Left hindlimb (tissue), 1 donor: ENCODE data around the gene ACTR1A.
"Not testable (repeated sequence)": the region's sequence is repeated elsewhere in the genome, so short reads cannot be mapped to it uniquely, and the experiment has no call there.

Source experiments
- DNase-seq: peaks from one replicate; pipeline ENCODE4 v3.0.0-alpha.2; 2018

ACTR1A gene

DNA sequence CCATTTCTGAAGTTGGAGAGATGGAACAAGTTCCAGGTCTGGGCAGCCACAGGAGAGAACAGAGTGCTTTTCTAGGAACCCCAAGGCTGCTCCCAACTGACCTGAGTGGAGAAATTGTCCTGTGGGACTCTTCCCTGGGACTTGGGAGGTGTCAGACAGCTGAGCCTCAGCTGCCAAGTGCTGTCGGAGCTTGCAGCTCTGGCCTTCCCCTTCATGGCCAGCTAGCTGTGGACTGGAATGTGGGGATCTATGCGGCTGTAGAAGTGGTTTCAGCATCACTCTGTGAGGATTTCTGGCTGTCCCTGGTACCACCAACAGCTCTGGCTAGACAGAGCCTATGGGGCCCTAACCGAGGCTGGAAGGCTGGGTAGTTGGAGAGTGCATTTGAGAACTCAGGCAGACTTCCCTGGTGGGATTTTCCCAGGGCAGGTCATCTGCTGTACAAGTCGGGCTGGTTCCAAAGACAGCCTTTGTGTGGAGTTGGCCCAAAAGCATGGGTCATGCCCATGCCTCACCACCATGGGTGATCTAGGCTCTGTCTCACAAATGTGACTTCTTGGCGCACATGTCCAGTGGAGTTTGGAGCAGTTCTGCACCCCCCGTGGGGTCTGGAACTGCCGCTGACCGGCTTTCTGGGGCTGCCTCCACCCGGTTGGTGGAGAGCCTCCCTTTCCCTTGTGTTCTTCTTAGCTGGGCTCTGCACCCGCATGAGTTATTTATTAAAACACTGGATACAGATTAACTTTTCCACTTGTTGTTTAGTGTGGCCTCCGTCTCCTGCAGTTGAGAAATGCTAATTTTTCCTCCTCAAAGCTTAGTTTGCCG, 12.2 kb upstream of the ACTR1A start:
- DNase-seq = no peak

DNA sequence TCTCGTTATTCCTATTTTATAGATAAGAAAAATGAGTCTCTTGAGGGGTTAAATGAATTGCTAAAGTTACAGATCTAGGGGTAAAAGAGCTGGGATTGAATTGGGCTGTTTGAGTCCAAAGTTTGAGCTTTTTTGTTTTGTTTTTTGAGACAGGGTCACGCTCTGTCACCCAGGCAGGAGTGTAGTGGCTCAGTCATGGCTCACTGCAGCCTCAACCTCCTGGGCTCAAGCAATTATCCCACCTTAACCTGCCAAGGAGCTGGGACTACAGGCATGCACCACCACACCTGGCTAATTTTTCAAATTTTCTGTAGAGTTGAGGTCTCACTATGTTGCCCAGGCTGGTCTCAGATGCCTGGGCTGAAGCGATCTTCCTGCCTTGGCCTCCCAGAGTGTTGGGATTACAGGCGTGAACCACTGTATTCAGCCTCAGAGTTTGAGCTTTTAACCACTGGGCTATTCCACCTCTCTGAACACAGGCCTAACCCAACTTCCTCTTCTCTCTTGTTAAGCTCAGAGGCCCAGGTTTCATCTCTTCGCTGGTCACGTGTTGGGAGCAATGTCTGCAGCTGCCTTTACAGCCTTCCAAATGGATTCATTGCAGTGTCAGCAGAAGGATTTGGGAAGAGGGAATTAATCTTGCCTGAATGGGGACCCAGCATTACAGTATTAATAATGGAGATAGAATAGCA, 9.2 kb upstream of the ACTR1A start:
- DNase-seq = no peak

DNA sequence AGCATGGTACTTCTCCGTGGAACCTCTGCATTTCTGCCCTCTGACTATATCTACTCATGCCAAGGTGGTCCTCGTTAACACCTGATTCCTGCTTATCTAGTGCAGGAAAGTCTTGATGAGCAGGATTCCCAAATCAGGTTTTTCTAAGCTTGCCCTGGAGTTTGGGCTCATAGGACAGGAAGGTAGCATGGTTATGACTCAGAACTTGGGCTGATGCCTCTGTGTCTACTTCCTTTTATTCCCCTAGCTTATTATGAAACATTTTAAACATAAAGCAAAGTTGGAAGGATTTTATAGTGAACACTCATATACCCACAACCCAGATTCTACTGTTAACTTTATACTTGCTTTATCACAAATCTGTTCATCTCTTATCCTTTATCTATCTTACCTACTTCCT, 6.9 kb upstream of the ACTR1A start:
- DNase-seq = no peak

DNA sequence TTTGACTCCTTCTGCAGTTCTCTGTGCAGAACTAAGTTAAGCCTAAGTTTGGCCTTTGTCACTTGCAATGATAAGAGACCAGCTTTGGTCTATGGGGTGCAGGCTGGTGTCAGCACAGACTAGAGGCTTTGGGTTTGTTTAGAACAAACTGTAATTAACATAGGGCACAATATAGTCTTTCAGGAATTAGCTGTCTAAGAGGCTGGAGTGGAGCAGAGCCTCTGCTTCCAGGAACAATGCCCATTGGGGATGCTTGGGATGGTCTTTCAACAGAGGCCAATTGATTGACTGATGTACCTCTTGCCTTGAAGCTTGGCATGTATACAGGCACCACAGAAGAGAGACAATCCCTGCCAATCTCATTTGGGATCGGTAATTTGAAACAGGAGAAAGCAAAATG, 6.0 kb upstream of the ACTR1A start:
- DNase-seq = no peak

DNA sequence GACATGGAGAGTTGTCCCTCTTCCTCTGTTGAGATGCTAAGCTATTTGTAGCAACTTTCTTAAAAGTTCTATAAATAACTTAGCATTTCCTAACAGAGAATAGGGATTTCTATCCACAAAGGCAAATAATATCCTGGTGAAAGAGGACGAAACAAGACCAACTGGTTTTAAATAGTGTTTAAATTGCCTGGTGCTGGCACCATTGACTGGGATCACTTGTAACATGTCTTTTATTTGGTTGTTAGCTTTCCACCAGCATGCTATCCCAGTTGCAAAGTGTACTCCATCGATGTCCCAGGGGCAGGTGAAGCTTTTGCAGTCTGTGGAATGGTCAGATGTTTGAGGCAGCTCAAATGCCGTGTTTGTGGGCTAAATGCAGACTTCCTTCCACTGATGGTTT, 5.0 kb upstream of the ACTR1A start:
- no peak for DNase-seq

DNA sequence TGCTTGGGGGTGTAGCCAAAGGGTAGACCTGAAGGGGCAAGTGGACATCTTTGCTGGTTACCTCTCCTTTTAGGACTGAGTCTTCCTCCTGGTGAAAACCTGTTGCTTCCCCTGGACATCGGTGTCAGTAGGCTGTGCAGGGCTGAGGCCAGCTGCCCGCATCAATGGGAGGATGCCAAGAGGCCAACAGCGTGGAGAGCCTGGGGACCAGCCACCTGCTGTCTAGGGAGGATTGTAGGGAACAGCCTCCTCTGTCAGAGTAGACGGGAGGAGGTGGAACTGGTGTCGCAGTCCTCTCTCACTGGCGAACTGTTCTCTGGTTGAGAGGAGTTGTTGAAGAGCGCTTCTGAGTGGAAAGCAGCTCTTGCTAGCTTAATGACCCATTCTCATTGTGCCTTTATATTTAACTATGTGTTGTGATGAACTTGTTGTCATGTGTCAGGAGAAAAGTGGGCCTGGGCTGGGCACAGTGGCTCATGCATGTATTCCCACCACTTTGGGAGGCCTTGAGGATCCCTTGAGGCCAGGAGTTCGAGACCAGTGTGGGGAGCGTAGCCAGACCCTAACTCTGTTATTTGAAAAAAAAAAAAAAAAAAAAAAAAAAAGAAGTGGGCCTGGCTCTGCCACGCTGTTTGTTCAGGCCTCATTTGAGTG, 3.1 kb upstream of the ACTR1A start:
- no peak for DNase-seq

DNA sequence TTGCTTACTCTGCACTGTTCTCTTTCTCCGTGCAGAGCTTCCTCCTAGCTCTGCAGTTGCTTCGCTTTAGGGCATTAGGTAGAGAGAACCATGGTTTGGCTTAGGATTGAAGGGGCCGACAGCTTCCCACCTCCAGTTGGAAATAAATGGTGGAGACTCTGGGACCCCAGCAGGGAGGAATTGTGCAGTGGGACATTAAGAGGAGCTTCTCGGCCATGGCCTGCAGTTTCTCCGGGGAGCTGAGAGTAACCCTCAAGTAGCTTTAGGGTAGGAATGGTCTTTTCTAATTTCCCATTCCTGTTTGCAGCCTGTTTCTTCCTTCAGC, 2.4 kb upstream of the ACTR1A start:
- no peak for DNase-seq

DNA sequence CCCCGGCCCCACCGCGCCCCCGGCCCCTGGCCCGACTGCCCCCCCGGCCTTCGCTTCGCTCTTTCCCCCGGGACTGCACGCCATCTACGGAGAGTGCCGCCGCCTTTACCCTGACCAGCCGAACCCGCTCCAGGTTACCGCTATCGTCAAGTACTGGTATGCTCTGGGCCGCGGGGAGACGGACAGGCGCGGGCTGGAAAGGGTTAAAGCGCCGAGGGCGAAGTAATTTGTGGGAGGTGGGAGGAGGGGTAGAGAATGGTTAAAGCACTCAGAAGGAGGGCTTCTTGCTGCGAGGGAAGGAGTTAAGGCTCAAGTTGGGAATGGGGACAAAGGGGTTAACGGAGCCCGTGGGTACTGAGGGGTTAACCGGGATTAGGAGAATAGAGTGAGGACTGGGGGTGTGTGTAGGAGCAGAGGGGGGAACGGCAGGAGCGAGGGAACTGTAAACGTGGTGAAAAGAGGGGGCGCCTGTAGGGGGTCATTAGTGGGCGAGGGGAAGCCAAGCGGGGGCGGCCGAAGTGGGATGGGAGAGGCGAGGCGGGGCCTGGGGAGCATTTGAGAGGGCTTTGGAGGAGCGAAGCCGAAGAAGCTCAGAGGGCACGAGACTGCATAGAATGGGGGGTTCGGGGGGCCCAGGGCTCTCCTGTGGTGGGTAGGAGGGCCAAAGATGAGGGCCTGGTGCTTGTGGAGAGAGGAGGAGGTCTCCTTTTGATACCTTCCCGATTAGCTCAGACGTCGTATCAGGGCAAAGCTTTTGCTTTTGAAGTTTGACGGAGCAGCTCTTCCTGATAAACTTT, 1.9 kb upstream of the ACTR1A start:
- DNase-seq = peak; percentile 70

DNA sequence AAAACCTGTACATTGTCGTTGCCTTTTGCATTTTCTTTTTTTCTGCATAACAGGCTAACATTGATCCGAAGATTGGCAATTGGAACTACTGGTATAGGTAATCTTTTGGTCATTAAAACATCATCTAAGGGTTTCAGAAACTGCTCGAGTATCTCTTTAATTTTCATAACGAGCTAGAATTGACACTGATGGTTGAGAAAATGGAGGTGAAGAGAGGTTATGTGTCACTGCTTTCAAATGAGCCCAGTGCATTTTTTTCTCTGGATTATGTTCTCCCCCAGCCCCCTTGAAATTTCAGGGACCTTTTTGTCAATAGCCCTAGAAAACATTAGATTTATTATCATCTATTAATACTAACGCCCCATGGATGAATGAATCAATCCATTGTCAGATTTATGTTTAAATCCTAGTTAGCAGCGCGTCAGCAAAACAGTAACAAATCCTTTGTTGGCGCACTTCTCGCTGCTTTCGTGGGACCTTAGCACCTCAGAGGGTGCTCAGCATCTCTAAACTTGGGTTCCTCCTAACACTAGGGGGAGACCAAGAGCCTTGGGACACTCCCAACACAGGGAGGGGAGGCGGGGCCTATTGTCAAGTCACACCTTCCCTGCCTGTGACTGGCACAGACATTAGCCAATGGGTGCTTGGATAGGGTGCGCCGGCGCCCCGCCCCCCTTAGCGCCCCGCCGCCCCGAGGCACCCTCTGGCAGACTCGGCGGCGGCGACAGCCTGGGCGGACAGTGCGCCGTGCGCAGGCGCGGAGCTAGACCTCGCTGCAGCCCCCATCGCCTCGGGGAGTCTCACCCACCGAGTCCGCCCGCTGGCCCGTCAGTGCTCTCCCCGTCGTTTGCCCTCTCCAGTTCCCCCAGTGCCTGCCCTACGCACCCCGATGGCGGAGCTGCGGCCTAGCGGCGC, 1.0 kb upstream of the ACTR1A start, which contains the start of gene SUFU:
Gene SUFU, plus strand, starts transcription at position 709 of the 915 bp plus-strand sequence. Its CDS starts 181 bp downstream, at position 890.
- DNase-seq = peak; percentile 98

DNA sequence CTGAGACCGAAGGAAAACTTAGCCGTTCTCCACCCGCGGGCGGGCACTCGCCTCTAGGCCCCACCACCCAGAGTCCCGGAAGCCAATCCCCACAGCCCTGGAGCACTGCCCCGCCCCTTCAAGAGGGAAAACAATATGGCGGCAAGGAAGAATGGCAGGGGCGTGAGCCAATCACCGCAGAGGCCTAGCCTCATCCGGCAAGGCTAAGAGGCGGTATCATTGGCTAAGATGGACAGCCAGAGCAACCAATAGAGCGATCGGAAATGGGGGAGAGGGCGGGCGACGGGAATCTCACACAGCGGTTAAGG, 529 bp downstream of the ACTR1A start:
- DNase-seq = peak; percentile 100

DNA sequence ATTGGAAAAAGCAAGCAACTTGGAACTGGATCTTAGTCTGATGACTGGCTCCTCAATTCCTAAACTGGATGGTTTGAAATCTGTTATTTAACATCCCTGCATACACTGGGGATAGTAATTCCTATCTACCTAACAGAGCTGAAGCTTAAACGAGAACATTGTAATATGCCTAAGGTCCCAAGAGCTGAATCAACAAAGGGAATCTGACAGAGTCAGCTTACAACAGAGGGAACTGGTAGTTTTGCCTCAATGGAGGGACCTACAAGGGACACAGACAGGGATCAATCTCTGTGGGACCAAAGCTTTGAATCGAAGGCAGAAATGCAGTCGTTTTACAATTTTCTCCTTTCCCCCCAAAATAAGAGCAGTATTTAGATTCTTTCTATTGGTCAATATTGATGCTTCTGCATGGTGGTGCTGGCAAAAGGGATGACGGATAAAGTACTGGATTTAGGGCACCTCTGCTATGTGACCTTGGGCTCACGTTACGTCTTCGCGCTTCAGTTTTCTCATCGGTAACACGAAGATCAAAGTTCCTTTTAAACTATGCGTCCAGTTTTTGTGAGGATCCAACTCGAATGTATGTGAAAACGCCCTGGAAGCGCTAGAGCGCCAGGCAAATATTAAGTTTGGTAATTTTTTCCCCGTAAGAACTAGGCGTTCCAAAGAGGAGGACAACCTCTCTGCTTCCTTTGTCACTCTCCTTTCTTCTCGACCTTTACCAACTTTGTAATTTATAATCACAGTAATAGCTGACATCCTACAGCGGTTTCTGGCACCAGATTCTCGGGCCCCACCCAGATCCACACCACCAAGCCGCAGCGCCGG, 1.1 kb downstream of the ACTR1A start:
- no peak for DNase-seq

DNA sequence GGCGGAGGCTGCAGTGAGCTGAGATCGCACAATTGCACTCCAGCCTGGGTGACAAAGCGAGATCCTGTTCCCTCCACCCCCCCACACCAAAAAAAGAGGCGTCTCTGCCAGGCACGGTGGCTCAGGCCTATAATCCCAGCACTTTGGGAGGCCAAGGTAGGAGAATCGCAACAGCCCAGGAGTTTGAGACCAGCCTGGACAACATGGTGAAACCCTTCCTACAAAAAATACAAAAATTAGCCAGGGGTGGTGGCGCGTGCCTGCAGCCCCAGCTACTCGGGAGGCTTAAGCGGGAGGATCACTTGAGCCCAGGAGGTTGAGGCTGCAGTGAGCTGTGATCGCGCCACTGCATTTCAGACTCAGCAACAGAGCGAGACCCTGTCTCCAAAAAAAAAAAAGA, 1.8 kb downstream of the ACTR1A start:
- DNase-seq = not testable (repeated sequence)

DNA sequence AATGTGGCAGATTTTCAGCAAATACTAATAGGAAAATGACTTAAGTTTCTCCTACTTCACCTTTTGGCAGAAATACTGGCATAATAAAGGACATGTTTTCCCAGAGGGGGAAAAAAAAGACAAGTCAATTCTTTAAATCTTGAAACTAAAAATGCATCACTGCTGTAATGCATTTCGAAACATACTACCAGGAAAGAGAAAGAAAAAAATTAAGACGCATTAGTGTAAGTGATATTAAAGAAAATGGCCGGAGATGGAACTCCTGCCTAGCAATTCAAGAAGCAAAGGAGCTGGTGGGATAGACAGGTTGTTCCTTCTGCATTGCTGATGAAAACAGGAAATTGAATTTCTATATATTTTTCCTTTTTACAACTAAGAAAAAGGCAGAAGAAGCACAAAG, 3.2 kb downstream of the ACTR1A start:
- DNase-seq = no peak

DNA sequence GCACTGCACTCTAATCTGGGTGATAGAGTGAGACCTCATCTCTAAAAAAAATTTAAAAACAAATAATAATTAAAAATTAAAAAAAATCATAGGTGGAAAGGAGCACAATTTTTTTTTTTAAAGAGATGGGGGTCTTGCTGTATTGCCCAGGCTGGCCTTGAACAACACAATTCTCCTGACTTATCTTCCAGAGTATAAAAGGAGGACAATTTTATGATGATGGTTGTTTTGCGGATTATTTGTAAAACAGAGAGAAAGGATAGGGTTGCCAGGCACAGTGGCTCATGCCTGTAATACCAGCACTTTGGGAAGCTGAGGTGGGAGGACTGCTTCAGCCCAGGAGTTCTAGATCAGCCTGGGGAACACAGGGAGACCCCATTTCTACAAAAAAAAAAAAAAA, 5.0 kb downstream of the ACTR1A start:
- no peak for DNase-seq

DNA sequence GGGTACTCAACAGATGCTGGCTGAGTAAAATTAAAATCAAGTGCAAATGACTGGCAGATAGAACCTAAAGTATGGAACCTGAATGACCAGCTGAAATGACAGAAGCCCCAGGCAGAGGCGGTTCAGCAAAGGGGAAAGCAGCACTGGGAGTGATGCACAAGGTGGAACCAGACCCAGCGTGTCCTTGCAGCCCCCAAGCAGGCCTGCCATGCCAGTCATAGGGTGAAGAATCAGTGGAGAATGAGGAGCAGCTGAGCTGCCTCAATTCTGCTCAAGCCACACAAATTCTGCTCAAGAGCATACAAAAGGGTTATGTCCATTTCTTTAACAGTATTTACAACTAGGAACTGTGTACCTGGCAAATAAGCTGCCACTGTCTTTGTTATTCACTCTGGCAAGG, 8.7 kb downstream of the ACTR1A start:
- DNase-seq = no peak

DNA sequence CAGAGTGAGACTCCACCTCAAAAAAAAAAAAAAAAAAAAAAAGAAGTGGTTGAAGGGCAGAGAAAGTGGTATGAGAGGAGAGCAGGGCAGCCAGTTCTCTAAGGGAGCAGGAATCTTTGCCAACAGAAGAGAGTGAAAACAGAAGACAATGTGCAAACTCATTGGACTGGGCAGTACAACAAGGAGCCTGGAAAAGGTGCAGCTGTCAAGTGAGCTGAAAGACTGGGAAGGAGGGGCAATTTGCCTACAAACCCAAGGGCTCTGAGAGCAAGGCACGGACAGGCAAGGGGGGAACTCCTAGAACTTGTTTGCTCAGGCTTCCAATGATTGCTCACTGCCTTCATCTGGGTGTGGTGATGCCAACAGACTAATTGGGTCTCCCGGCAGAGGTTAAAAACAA, 9.5 kb downstream of the ACTR1A start:
- DNase-seq = no peak

DNA sequence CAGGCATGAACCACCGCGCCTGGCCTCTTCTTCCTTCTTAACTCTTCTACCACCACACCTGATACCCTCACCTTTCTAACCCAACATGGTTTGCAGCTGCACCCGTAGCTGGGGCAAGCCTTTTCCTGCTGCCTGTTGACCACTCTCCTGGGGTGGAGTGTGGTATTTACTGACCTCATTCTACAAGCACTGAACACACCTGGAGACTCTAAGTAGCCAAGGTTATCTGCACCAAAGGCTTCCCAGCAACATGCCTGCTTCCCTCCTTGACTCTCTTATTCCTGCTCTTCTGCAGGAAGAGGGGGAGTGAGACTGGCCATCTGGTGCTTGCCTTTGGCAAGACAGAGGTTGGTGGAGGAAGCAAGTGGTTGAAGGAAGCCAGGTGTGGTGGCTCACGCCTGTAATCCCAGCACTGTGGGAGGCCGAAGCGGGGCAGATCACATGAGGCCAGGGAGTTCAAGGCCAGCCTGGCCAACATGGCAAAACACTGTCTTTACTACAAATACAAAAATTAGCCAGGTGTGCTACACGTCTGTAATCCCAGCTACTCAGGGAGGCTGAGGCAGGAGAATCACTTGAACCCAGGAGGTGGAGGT, 10.1 kb downstream of the ACTR1A start:
- no peak for DNase-seq

DNA sequence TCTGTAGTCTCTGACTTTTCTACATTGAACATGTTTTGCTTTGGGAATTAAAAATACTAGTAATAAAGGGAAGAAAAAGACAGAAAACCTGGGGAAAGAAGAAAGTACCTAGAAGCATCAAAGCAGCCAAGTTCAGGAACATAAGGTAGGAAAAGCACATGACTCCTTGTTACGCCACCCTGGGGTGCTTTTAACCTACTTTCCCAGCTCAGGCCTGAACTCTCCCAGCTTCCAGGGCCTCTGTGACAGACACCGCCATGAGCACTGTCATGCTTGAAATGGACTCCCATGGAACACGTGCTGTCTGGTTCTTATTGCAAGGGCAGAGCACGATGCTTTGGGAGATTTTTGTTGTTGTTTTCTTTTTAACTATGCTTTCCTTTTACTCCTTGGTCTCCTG, 11.4 kb downstream of the ACTR1A start:
- DNase-seq = no peak

DNA sequence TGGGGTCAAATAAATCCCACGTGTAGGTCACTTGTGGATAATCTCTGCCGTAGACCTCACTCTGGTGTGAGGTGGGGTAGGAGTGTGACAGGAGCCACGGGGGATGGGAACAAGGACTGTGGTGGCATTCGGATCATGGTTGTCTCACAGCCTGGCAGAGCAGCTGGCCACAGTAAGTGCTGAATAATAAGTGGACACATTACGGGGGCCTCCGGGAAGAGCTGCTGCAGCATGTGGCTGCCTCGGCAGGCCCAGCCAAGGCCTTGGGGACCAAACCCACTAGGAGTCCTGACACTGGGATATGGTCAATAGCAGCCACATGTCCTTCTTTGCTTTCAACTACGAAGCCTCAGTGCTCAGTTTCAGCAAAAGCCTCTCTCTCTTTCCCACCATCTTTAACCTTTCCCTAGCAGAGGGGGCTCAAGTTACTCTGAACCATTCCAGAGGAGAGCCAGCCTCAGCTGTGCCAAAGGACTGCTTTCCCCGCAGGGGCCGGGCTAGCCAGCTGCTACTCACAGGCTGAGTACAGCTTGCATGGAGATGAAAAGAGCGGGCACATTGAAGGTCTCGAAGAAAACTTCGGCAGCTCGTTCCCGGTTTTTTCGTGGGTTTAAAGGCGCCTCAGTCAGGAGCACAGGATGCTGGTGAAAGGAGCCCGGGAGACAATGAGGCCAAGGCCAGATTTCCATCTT, 17.3 kb downstream of the ACTR1A start:
- no peak for DNase-seq

DNA sequence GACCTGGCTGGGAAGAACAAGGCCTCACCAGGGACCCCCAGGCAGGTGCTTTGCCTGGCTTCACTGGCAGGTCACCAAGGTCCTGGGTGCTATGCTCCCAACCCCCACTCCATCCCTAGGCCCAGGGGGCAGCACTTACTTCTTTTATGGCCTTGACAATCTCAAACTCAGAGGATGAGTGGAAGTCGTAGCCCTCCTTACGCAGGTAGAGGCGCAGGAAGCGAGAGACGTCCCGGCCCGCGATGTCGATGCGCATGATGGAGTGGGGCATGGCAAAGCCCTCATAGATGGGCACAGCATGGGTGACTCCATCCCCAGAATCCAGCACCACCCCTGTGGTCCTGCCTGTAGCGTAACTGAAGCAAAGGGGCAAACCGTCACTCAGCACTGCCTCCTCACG, 18.5 kb downstream of the ACTR1A start:
- no peak for DNase-seq
